Measurements from ENCODE around the gene LIN9. TPM values are rescaled to one million over a fixed set of nuclear protein-coding genes. Genes with fewer than 3 reads are reported as not detected.

The LIN9 gene
- total and polyA plus RNA-seq, 2 of the 13 experiments (the other 11 are each of a cell fraction or from before 2014, with no cell fraction given), result 3.0 to 10.0 TPM

- no peak for TF ChIP-seq TIGD3 (CRISPR knock-in tag; IDR thresholded peaks at IDR 0.05; ENCODE audit: borderline replicate concordance)
- peak; percentile 81 for TF ChIP-seq SIN3A (IDR thresholded peaks at IDR 0.05; ENCODE audit: borderline replicate concordance, low read depth, low read length)
- no peak for TF ChIP-seq NPAS2 (CRISPR knock-in tag; IDR thresholded peaks at IDR 0.05; ENCODE audit: borderline replicate concordance)
- no peak for TF ChIP-seq UBTF (CRISPR knock-in tag; IDR thresholded peaks at IDR 0.05)
- TF ChIP-seq SMARCC2 (IDR thresholded peaks at IDR 0.05), result no peak
- TF ChIP-seq ZNF460 (CRISPR knock-in tag; IDR thresholded peaks at IDR 0.05; ENCODE audit: borderline replicate concordance), result no peak
- TF ChIP-seq ZNF660 (CRISPR knock-in tag; IDR thresholded peaks at IDR 0.05; ENCODE audit: borderline replicate concordance, low read depth), result no peak
- TF ChIP-seq KDM6A (CRISPR knock-in tag; IDR thresholded peaks at IDR 0.05; ENCODE audit: low read depth), result no peak
- TF ChIP-seq PLSCR1 (CRISPR knock-in tag; IDR thresholded peaks at IDR 0.05; ENCODE audit: borderline replicate concordance), result no peak
- TF ChIP-seq, protein P1, sequence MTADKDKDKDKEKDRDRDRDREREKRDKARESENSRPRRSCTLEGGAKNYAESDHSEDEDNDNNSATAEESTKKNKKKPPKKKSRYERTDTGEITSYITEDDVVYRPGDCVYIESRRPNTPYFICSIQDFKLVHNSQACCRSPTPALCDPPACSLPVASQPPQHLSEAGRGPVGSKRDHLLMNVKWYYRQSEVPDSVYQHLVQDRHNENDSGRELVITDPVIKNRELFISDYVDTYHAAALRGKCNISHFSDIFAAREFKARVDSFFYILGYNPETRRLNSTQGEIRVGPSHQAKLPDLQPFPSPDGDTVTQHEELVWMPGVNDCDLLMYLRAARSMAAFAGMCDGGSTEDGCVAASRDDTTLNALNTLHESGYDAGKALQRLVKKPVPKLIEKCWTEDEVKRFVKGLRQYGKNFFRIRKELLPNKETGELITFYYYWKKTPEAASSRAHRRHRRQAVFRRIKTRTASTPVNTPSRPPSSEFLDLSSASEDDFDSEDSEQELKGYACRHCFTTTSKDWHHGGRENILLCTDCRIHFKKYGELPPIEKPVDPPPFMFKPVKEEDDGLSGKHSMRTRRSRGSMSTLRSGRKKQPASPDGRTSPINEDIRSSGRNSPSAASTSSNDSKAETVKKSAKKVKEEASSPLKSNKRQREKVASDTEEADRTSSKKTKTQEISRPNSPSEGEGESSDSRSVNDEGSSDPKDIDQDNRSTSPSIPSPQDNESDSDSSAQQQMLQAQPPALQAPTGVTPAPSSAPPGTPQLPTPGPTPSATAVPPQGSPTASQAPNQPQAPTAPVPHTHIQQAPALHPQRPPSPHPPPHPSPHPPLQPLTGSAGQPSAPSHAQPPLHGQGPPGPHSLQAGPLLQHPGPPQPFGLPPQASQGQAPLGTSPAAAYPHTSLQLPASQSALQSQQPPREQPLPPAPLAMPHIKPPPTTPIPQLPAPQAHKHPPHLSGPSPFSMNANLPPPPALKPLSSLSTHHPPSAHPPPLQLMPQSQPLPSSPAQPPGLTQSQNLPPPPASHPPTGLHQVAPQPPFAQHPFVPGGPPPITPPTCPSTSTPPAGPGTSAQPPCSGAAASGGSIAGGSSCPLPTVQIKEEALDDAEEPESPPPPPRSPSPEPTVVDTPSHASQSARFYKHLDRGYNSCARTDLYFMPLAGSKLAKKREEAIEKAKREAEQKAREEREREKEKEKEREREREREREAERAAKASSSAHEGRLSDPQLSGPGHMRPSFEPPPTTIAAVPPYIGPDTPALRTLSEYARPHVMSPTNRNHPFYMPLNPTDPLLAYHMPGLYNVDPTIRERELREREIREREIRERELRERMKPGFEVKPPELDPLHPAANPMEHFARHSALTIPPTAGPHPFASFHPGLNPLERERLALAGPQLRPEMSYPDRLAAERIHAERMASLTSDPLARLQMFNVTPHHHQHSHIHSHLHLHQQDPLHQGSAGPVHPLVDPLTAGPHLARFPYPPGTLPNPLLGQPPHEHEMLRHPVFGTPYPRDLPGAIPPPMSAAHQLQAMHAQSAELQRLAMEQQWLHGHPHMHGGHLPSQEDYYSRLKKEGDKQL (CRISPR knock-in tag; IDR thresholded peaks at IDR 0.05; ENCODE audit: low read depth), result no peak
- TF ChIP-seq ZNF562 (CRISPR knock-in tag; IDR thresholded peaks at IDR 0.05; ENCODE audit: borderline replicate concordance), result peak; percentile 76; the same call in 1 of the 2 replicates
- TF ChIP-seq YEATS2 (CRISPR knock-in tag; IDR thresholded peaks at IDR 0.05; ENCODE audit: borderline replicate concordance), result no peak
- no peak for TF ChIP-seq CEBPZ (IDR thresholded peaks at IDR 0.05; ENCODE audit: low read length)
- TF ChIP-seq TGIF2 (CRISPR knock-in tag; IDR thresholded peaks at IDR 0.05), result 0 out of 2 replicates have a peak, but pooled peaks have one; percentile 28
- no peak for TF ChIP-seq ZNF441 (CRISPR knock-in tag; IDR thresholded peaks at IDR 0.05; ENCODE audit: borderline replicate concordance)
Observed at GRCh38 chr1:226308723-226309397, at the start of gene LIN9 (continued).
